ENCODE measurements around the gene RALGAPA1.
A peak's percentile ranks its signal among the peaks of the same experiment; 100 is the strongest.
"Not testable (repeated sequence)": the region's sequence is repeated elsewhere in the genome, so short reads cannot be mapped to it uniquely, and the experiment has no call there.

The RALGAPA1 gene

DNA sequence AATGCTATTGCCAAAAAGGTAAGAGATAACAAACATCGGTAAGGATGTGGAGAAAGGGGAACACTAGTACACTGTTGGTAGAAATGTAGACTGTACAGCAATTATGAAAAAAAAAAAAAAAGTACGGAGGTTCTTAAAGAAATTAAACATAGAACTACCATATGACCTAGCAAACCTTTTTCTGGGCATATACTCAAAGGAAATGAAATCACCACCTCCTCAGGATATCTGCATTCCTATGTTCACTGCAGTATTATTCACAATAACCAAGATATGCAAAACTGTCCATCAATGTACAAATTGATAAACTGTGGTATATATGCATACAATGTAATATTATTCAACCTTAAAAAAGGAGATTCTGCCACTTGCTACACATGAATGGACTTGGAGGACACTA is 214.5 kb downstream of the RALGAPA1 start:
- H3K36me3 ChIP-seq (ENCODE audit: insufficient read depth, low read depth, low read length), result no peaks in the 10 kb centered on the region
- H3K4me3 ChIP-seq (ENCODE audit: low read length), result no peak overlapping the region
- no peaks in the 10 kb centered on the region for H3K9me3 ChIP-seq (ENCODE audit: insufficient read depth, low read depth, low read length)
- no peak overlapping the region for H3K9ac ChIP-seq (ENCODE audit: low read depth, low read length)
- no peaks in the 10 kb centered on the region for H3K4me1 ChIP-seq (ENCODE audit: insufficient read depth, low read length)
- H3K27me3 ChIP-seq (ENCODE audit: insufficient read depth, low read length), result no peaks in the 10 kb centered on the region
- H3K27ac ChIP-seq (ENCODE audit: low read length), result no peak overlapping the region

GRCh38 chr14:35587373-35587772 is 221.7 kb downstream of the RALGAPA1 start:
- not testable (repeated sequence) for H3K9me3 ChIP-seq (ENCODE audit: insufficient read depth, low read depth, low read length); H3K4me1 ChIP-seq (ENCODE audit: insufficient read depth, low read length); H3K36me3 ChIP-seq (ENCODE audit: insufficient read depth, low read depth, low read length); H3K27ac ChIP-seq (ENCODE audit: low read length); H3K4me3 ChIP-seq (ENCODE audit: low read length); H3K9ac ChIP-seq (ENCODE audit: low read depth, low read length); H3K27me3 ChIP-seq (ENCODE audit: insufficient read depth, low read length)

DNA sequence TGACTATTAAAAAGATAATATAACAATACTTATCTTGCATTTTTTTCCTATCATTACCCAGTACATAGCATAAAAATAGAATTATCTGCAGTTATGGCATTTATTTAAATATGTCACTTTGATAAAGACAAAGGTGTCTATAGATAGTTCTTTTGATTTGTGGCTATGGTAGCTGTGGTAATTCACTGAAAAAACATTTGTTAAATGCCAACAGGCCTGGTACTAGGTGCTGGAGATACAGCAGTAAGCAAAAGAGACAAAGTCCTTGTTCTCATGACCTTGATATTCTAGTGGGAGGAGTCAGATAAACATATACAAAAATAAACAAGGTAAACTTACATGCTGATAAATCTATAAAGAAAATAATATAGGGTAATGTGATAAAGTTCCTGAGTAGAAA is 230.5 kb downstream of the RALGAPA1 start:
- Histone ChIP-seq H3K4me3 (ENCODE audit: low read length) (no peak overlapping the region), H3K27me3 (ENCODE audit: insufficient read depth, low read length) (no peaks in the 10 kb centered on the region), H3K36me3 (ENCODE audit: insufficient read depth, low read depth, low read length) (no peaks in the 10 kb centered on the region), H3K4me1 (ENCODE audit: insufficient read depth, low read length) (no peaks in the 10 kb centered on the region), H3K9ac (ENCODE audit: low read depth, low read length) (no peak overlapping the region), H3K9me3 (ENCODE audit: insufficient read depth, low read depth, low read length) (no peaks in the 10 kb centered on the region), H3K27ac (ENCODE audit: low read length) (no peak overlapping the region)

DNA sequence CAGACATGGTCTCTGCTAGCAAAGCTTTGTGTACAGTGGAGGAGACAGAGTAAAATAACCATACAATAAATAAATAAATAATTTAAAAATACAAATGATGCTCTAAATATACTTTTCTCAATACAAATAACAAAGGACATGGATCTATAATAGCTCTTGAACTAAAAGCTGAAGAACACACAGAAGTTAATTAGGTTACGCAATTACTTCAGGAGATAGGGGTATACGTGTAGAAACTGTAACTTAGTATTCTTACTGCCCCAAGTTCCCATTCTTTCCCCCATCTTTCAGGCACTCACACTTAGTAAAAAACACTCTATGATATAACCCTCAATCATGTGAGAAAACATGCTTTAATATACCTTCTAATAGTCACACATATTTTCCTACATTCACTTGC is 231.0 kb downstream of the RALGAPA1 start:
- no peak overlapping the region for H3K27ac ChIP-seq (ENCODE audit: low read length)
- H3K4me1 ChIP-seq (ENCODE audit: insufficient read depth, low read length), result no peaks in the 10 kb centered on the region
- H3K9ac ChIP-seq (ENCODE audit: low read depth, low read length), result no peak overlapping the region
- H3K9me3 ChIP-seq (ENCODE audit: insufficient read depth, low read depth, low read length), result no peaks in the 10 kb centered on the region
- no peaks in the 10 kb centered on the region for H3K36me3 ChIP-seq (ENCODE audit: insufficient read depth, low read depth, low read length)
- no peaks in the 10 kb centered on the region for H3K27me3 ChIP-seq (ENCODE audit: insufficient read depth, low read length)
- no peak overlapping the region for H3K4me3 ChIP-seq (ENCODE audit: low read length)

- H3K36me3 ChIP-seq (ENCODE audit: insufficient read depth, low read depth, low read length), result no peaks in the 10 kb centered on the region
- H3K9me3 ChIP-seq (ENCODE audit: insufficient read depth, low read depth, low read length), result no peaks in the 10 kb centered on the region
- H3K27me3 ChIP-seq (ENCODE audit: insufficient read depth, low read length), result no peaks in the 10 kb centered on the region
- no peak overlapping the region for H3K9ac ChIP-seq (ENCODE audit: low read depth, low read length)
- H3K27ac ChIP-seq (ENCODE audit: low read length), result no peak overlapping the region
- H3K4me1 ChIP-seq (ENCODE audit: insufficient read depth, low read length), result no peaks in the 10 kb centered on the region
- no peak overlapping the region for H3K4me3 ChIP-seq (ENCODE audit: low read length)
Measured at GRCh38 chr14:35576856-35577255, 232.2 kb downstream of the RALGAPA1 start.

GRCh38 chr14:35576260-35576659 is 232.8 kb downstream of the RALGAPA1 start:
- H3K27ac ChIP-seq (ENCODE audit: low read length), result no peak overlapping the region
- H3K9me3 ChIP-seq (ENCODE audit: insufficient read depth, low read depth, low read length), result no peaks in the 10 kb centered on the region
- H3K36me3 ChIP-seq (ENCODE audit: insufficient read depth, low read depth, low read length), result no peaks in the 10 kb centered on the region
- H3K4me3 ChIP-seq (ENCODE audit: low read length), result no peak overlapping the region
- no peak overlapping the region for H3K9ac ChIP-seq (ENCODE audit: low read depth, low read length)
- H3K4me1 ChIP-seq (ENCODE audit: insufficient read depth, low read length), result no peaks in the 10 kb centered on the region
- no peaks in the 10 kb centered on the region for H3K27me3 ChIP-seq (ENCODE audit: insufficient read depth, low read length)

DNA sequence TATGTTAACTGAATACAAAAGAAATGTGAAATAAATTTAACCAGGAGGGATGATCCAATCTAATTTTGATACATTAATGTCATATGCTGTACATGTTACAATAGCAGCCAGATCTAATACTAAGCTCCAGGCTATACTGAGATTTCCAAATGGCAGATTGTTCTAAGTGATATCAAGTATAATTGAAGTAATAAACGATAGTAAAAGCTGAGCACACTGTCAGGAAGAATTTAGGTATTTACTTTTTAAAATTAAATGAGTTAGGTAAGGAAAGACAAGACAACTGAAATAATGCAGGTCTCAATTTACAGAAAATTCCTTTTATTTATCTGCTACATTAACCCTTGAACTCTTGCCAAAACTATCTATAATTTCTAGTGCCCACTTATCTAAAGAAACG is 235.2 kb downstream of the RALGAPA1 start:
- Histone ChIP-seq H3K27ac (ENCODE audit: low read length) (no peak overlapping the region), H3K9me3 (ENCODE audit: insufficient read depth, low read depth, low read length) (no peaks in the 10 kb centered on the region), H3K9ac (ENCODE audit: low read depth, low read length) (no peak overlapping the region), H3K36me3 (ENCODE audit: insufficient read depth, low read depth, low read length) (no peaks in the 10 kb centered on the region), H3K27me3 (ENCODE audit: insufficient read depth, low read length) (no peaks in the 10 kb centered on the region), H3K4me3 (ENCODE audit: low read length) (no peak overlapping the region), H3K4me1 (ENCODE audit: insufficient read depth, low read length) (no peaks in the 10 kb centered on the region)

DNA sequence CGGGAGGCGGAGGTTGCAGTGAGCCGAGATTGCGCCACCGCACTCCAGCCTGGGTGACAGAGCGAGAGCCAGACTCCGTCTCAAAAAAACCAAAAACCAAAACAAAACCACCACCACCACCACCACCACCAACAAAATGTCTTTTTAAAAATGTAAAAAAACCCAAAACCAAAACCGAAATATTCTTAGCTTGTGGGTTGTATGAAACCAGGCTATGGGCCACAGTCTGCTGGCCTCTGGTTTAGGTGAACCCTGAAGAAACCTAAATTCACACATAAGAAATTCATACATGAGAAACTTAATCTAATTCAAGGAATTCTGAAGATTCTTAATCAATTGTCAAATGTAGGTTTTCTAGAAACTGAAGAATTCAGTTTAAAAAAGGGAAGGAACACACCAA is 237.5 kb downstream of the RALGAPA1 start:
- Histone ChIP-seq H3K36me3 (ENCODE audit: insufficient read depth, low read depth, low read length) (no peaks in the 10 kb centered on the region), H3K27ac (ENCODE audit: low read length) (no peak overlapping the region), H3K4me3 (ENCODE audit: low read length) (no peak overlapping the region), H3K9ac (ENCODE audit: low read depth, low read length) (no peak overlapping the region), H3K27me3 (ENCODE audit: insufficient read depth, low read length) (no peaks in the 10 kb centered on the region), H3K9me3 (ENCODE audit: insufficient read depth, low read depth, low read length) (no peaks in the 10 kb centered on the region), H3K4me1 (ENCODE audit: insufficient read depth, low read length) (peaks cover 4% of the 10 kb centered on the region; the same call in 1 of the 2 replicates)

DNA sequence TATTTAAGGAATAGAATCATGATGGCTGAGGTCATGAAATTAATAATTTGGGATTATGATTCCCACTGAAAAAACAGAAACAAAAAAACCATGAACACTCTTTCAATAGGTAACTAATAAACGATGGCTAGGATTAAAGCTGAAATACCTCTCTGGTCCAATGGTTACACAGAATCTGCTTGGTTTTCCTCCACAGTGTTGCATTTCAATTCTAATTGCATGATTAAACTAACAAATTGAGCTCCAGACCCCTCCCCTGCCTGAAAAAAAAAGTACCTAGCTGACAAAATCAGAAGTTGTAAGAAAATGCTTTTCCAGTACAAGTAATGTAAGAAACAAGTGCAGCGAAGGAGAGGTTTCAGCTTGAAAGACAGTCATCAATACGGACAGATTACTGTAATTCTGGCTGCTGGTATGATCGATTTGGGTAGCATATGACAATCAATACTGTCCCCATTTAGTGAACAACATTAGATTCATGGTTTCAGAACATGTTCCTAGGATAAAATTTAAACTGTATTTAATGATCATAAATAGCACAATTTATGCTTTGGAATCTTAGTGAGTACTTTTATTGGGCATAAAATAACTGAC is 243.1 kb downstream of the RALGAPA1 start:
- Histone ChIP-seq H3K9ac (ENCODE audit: low read depth, low read length) (no peak overlapping the region), H3K36me3 (ENCODE audit: insufficient read depth, low read depth, low read length) (no peaks in the 10 kb centered on the region), H3K4me1 (ENCODE audit: insufficient read depth, low read length) (peaks cover 4% of the 10 kb centered on the region; the same call in 1 of the 2 replicates), H3K9me3 (ENCODE audit: insufficient read depth, low read depth, low read length) (no peaks in the 10 kb centered on the region), H3K4me3 (ENCODE audit: low read length) (no peak overlapping the region), H3K27ac (ENCODE audit: low read length) (no peak overlapping the region), H3K27me3 (ENCODE audit: insufficient read depth, low read length) (no peaks in the 10 kb centered on the region)

GRCh38 chr14:35558680-35559079 is 250.4 kb downstream of the RALGAPA1 start:
- H3K27ac ChIP-seq (ENCODE audit: low read length), result no peak overlapping the region
- no peaks in the 10 kb centered on the region for H3K36me3 ChIP-seq (ENCODE audit: insufficient read depth, low read depth, low read length)
- H3K4me3 ChIP-seq (ENCODE audit: low read length), result peak overlapping the region; percentile 36; the same call in 1 of the 2 replicates
- H3K9ac ChIP-seq (ENCODE audit: low read depth, low read length), result no peak overlapping the region
- peaks cover 11% of the 10 kb centered on the region; the same call in 1 of the 2 replicates for H3K4me1 ChIP-seq (ENCODE audit: insufficient read depth, low read length)
- no peaks in the 10 kb centered on the region for H3K9me3 ChIP-seq (ENCODE audit: insufficient read depth, low read depth, low read length)
- H3K27me3 ChIP-seq (ENCODE audit: insufficient read depth, low read length), result no peaks in the 10 kb centered on the region

- Histone ChIP-seq H3K4me1 (ENCODE audit: insufficient read depth, low read length) (peaks cover 11% of the 10 kb centered on the region; the same call in 1 of the 2 replicates), H3K4me3 (ENCODE audit: low read length) (no peak overlapping the region), H3K27ac (ENCODE audit: low read length) (no peak overlapping the region), H3K27me3 (ENCODE audit: insufficient read depth, low read length) (no peaks in the 10 kb centered on the region), H3K36me3 (ENCODE audit: insufficient read depth, low read depth, low read length) (no peaks in the 10 kb centered on the region), H3K9ac (ENCODE audit: low read depth, low read length) (no peak overlapping the region), H3K9me3 (ENCODE audit: insufficient read depth, low read depth, low read length) (no peaks in the 10 kb centered on the region)
Measured at GRCh38 chr14:35557221-35557747, 251.8 kb downstream of the RALGAPA1 start.

DNA sequence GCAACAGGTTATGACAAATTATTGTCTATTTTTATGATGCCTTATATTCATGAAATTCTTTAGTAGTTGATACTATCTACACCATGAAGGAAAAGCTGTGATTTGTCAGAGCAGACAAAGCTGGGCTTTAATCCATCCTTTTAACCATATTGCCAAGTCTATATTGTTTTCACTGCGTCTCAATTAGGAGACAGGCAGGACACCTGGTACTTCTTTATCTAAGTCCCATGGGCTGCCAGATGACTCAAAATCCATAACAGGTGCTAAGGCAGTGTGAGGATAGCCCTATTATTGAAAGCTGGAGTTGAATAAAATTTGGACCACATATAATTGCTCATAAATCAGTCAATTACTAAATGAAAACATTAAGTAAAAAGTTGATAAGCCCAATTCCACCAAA is 252.5 kb downstream of the RALGAPA1 start:
- Histone ChIP-seq H3K9me3 (ENCODE audit: insufficient read depth, low read depth, low read length) (no peaks in the 10 kb centered on the region), H3K9ac (ENCODE audit: low read depth, low read length) (no peak overlapping the region), H3K27me3 (ENCODE audit: insufficient read depth, low read length) (no peaks in the 10 kb centered on the region), H3K4me1 (ENCODE audit: insufficient read depth, low read length) (peaks cover 11% of the 10 kb centered on the region; the same call in 1 of the 2 replicates), H3K4me3 (ENCODE audit: low read length) (no peak overlapping the region), H3K36me3 (ENCODE audit: insufficient read depth, low read depth, low read length) (no peaks in the 10 kb centered on the region), H3K27ac (ENCODE audit: low read length) (no peak overlapping the region)

Data from iPS-20b (cell line).